ENCODE measurements around the gene ABHD14A. TPM values are rescaled to one million over a fixed set of nuclear protein-coding genes. Genes with fewer than 3 reads are reported as not detected.

Gene ABHD14A
- total and polyA plus RNA-seq, 2 of the 13 experiments (the other 11 are each of a cell fraction or from before 2014, with no cell fraction given) = 29.5 to 46.9 TPM

DNA sequence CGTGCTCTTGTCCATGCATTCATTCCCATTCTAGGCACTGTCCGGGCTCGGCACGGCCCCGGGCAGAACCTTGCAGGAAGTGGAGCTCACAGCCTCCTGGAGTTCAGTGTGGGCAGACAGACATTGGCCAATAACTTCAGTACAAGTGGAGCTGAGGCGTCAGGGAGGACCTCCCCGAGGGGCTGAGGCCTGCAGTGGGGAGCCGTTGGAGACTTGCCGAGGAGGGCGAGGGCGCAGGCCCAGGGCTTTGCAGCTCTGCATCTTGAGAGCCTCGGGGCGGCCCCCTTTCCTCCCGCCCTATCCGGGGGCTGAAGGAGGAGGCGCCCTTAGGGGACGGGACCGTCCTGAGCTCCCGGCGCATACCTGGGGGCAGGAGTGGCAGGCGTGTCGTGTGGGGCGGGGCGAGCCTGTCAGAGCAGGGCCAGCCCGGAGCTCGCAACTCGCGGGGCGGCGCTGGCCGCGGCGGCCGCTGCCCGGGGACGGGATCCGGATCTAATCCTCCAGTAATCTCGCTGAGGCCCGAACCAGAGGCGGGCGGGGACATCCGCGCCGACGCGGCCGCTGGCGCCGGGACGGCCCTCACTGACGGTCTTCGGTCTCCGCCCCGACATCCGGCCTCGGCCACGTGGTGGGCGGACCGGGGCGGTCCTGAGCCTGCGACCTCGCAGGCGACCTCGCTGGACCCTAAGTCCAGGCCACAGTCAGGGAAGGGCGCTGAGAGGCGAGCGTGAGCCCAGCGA, 8.1 kb downstream of the ABHD14A start, which contains the start of gene ACY1 (continued):
- TF ChIP-seq TAF15 (IDR thresholded peaks at IDR 0.05; ENCODE audit: low read depth, low read length, poor library complexity, severe bottlenecking) = no peak
- no peak for TF ChIP-seq ZNF292 (CRISPR knock-in tag; IDR thresholded peaks at IDR 0.05; ENCODE audit: borderline replicate concordance, low read depth)
- TF ChIP-seq, protein P1, sequence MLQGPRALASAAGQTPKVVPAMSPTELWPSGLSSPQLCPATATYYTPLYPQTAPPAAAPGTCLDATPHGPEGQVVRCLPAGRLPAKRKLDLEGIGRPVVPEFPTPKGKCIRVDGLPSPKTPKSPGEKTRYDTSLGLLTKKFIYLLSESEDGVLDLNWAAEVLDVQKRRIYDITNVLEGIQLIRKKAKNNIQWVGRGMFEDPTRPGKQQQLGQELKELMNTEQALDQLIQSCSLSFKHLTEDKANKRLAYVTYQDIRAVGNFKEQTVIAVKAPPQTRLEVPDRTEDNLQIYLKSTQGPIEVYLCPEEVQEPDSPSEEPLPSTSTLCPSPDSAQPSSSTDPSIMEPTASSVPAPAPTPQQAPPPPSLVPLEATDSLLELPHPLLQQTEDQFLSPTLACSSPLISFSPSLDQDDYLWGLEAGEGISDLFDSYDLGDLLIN (CRISPR knock-in tag; IDR thresholded peaks at IDR 0.05; ENCODE audit: borderline replicate concordance) = no peak
- TF ChIP-seq CCAR2 (optimal IDR thresholded peaks at IDR 0.05; ENCODE audit: low read depth, low read length) = no peak
- TF ChIP-seq MAFF (IDR thresholded peaks at IDR 0.05; ENCODE audit: low read depth, low read length) = no peak
- no peak for TF ChIP-seq ZFP36L2 (CRISPR knock-in tag; IDR thresholded peaks at IDR 0.05)
- TF ChIP-seq ZSCAN9 (CRISPR knock-in tag; IDR thresholded peaks at IDR 0.05; ENCODE audit: borderline replicate concordance) = peak; percentile 85; the same call in 1 of the 2 replicates
- TF ChIP-seq KDM5A (IDR thresholded peaks at IDR 0.05; ENCODE audit: borderline replicate concordance, low read length) = peak; percentile 45; the same call in 1 of the 2 replicates
- TF ChIP-seq, protein P2, sequence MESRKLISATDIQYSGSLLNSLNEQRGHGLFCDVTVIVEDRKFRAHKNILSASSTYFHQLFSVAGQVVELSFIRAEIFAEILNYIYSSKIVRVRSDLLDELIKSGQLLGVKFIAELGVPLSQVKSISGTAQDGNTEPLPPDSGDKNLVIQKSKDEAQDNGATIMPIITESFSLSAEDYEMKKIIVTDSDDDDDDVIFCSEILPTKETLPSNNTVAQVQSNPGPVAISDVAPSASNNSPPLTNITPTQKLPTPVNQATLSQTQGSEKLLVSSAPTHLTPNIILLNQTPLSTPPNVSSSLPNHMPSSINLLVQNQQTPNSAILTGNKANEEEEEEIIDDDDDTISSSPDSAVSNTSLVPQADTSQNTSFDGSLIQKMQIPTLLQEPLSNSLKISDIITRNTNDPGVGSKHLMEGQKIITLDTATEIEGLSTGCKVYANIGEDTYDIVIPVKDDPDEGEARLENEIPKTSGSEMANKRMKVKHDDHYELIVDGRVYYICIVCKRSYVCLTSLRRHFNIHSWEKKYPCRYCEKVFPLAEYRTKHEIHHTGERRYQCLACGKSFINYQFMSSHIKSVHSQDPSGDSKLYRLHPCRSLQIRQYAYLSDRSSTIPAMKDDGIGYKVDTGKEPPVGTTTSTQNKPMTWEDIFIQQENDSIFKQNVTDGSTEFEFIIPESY (CRISPR knock-in tag; IDR thresholded peaks at IDR 0.05) = 0 out of 2 replicates have a peak, but pooled peaks have one; percentile 30
- no peak for TF ChIP-seq FUBP1 (CRISPR knock-in tag; IDR thresholded peaks at IDR 0.05; ENCODE audit: borderline replicate concordance)
- peak; percentile 85 for TF ChIP-seq ZSCAN25 (CRISPR knock-in tag; IDR thresholded peaks at IDR 0.05)
- peak; percentile 16; the same call in 1 of the 2 replicates for TF ChIP-seq ZNF703 (CRISPR knock-in tag; IDR thresholded peaks at IDR 0.05; ENCODE audit: borderline replicate concordance)
- TF ChIP-seq EP300 (IDR thresholded peaks at IDR 0.05; ENCODE audit: low read depth in 2 of 2, low read length in 2 of 2) = peak; percentile 19 to 73; a peak in 3 of 4 replicates
- 0 out of 2 replicates have a peak, but pooled peaks have one; percentile 44 for TF ChIP-seq EP300 (CRISPR knock-in tag; IDR thresholded peaks at IDR 0.05; ENCODE audit: borderline replicate concordance)
- no peak for TF ChIP-seq TP53 (CRISPR knock-in tag; conservative IDR thresholded peaks at IDR 0.05)
- TF ChIP-seq, protein P3, sequence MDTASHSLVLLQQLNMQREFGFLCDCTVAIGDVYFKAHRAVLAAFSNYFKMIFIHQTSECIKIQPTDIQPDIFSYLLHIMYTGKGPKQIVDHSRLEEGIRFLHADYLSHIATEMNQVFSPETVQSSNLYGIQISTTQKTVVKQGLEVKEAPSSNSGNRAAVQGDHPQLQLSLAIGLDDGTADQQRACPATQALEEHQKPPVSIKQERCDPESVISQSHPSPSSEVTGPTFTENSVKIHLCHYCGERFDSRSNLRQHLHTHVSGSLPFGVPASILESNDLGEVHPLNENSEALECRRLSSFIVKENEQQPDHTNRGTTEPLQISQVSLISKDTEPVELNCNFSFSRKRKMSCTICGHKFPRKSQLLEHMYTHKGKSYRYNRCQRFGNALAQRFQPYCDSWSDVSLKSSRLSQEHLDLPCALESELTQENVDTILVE (CRISPR knock-in tag; IDR thresholded peaks at IDR 0.05) = peak; percentile 95; the same call in 1 of the 2 replicates
- no peak for TF ChIP-seq TERF1 (CRISPR knock-in tag; IDR thresholded peaks at IDR 0.05)

Measured in HepG2 (cell line).